Gastrocnemius medialis (tissue), 4 donors: ENCODE measurements around the gene TANGO6. TPM values are rescaled to one million over a fixed set of nuclear protein-coding genes. Genes with fewer than 3 reads are reported as not detected.

Experiments used
- ATAC-seq, 2 donors: fragments of 150-250 bp; one replicate each; pipeline ENCODE4 v1.9.1; 2016
- DNase-seq, 2 donors: peaks; one replicate each; pipeline ENCODE4 v3.0.0-alpha.2; 2019
- H3K27ac ChIP-seq, 4 donors: fragments of 200-600 bp; sonication (generic); 1 replicate in 1 of 4; 2 replicates in 3 of 4; pipeline ENCODE4 v1.5.1; 2016 to 2018; ENCODE audit warnings: mild to moderate bottlenecking in 2 of 4, moderate library complexity in 1 of 4
- H3K27me3 ChIP-seq, 3 donors: fragments of 200-600 bp; sonication (generic) in 2 of 3; 1 replicate in 1 of 3; 2 replicates in 2 of 3; pipeline versions ENCODE4 v1.5.1 to v1.6.0; 2016 to 2019; ENCODE audit warnings: mild to moderate bottlenecking in 1 of 3, moderate library complexity in 1 of 3
- H3K36me3 ChIP-seq, 2 donors: fragments of 200-600 bp; sonication (generic) in 1 of 2; one replicate each; pipeline ENCODE4 v1.5.1; 2017 to 2018
- H3K4me1 ChIP-seq, 2 donors: fragments of 200-600 bp; sonication (generic) in 1 of 2; one replicate each; pipeline ENCODE4 v1.5.1; 2016 to 2017; ENCODE audit warnings: mild to moderate bottlenecking in 2 of 2
- H3K4me3 ChIP-seq, 4 donors: fragments of 200-600 bp; sonication (generic) in 3 of 4; 1 replicate in 1 of 4; 2 replicates in 3 of 4; pipeline ENCODE4 v1.5.1; 2016 to 2019; ENCODE audit warnings: mild to moderate bottlenecking in 2 of 4
- H3K9me3 ChIP-seq, 3 donors: fragments of 200-600 bp; sonication (generic) in 2 of 3; 1 replicate in 1 of 3; 2 replicates in 2 of 3; pipeline ENCODE4 v1.5.1; 2016 to 2019
- CTCF ChIP-seq, 5 experiments: fragments of 450-650 bp in 3 of 5; fragments of 200-600 bp in 2 of 5; sonication (generic) in 2 of 5; IDR thresholded peaks in 4 of 5; conservative IDR thresholded peaks in 1 of 5; 1 replicate in 4 of 5; 2 replicates in 1 of 5; pipeline ENCODE4 v1.5.1; 2016 to 2019; ENCODE audit warnings: antibody characterized with exemption in 5 of 5, mild to moderate bottlenecking in 3 of 5, moderate library complexity in 3 of 5
- POLR2A ChIP-seq, 2 donors: fragments of 450-650 bp; IDR thresholded peaks; one replicate each; pipeline ENCODE4 v1.6.1; 2017; ENCODE audit warnings: antibody characterized with exemption in 2 of 2, mild to moderate bottlenecking in 2 of 2, moderate library complexity in 2 of 2
- in situ Hi-C, 4 donors: fragments of 200-750 bp; cut with MboI; loops; one replicate each; pipeline versions ENCODE4 v1.15.0 to v1.8.0; 2017; ENCODE audit warnings: low sequenced_read_pairs in 4 of 4
- intact Hi-C: fragments of 100-400 bp; cut with DNase I; formaldehyde crosslinking; loops from one replicate; pipeline ENCODE4 v1.15.1; 2023; ENCODE audit warnings: low total_unique reads
- total RNA-seq, 4 donors: library from RNA; depleted of rRNA; stranded (reverse); fragments of >200 nt; gene quantifications; one replicate each; pipeline versions ENCODE4 v1.1.0 to v1.2.3, GENCODE V29; 2016

The TANGO6 gene
- total RNA-seq, 4 donors from 2014 or later, result 13.6 to 20.0 (median 17.8) TPM

DNA sequence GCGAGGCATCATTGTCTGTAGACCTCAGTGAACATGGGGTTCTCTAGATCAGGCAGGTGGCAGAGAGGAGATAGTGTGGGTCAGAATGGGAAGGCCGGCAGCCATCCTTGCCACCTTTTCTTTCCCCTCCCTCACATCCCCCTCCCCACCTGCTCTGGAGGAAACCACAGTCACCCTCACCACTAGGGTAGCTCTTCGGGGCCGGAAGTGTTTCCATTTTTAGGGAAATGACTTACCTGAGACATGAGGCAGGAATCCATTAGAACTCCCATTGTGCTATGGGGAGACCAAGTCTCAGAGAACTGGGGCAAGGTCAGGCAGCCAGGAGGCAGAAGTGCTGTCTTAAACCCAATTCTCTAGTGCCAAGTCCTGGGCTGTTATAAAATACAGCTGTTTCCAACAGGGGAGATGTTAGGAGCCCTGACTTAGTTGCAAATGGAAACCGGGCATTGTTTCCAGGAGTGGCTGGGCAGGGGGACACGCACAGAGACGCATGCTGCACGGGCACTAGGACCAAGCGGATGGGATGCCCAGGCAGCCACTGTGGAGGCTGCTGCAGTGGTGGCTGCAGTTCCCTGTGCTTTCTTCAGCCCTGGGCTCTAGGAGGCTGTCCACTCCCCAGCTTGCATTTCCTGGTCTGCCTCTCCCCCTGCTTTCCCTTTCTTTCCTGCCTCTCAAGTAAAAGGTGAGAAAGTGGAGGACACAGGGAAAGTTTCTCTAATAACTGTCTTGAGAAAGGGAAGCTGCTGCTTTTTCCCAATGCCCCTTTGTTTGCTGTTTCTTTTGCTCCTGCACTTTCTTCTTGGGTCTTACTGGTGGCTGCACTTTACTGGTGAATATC is 265.0 kb downstream of the TANGO6 start:
- no peaks in the 10 kb centered on the region for H3K9me3 ChIP-seq
- ATAC-seq, result no peak
- intact Hi-C loops (loop anchor here (5.0 kb wide), 1 partner anchor 206 kb away; no protein-coding TSS in a partner anchor), in situ Hi-C loops (loop anchor here in 2 of 4 donors (25.0 kb wide), 1 partner anchor 571 kb away; the partner anchor contains the start of gene ZFP90 (in 2 of the 2))
- peaks cover 0 to 8% of the 10 kb centered on the region in 2 donors for H3K36me3 ChIP-seq
- H3K4me3 ChIP-seq, result peak overlapping the region in 2 of 4 donors; percentile 50 to 59
- TF ChIP-seq CTCF (IDR thresholded peaks at IDR 0.05 in 4 of 5, conservative IDR thresholded peaks at IDR 0.05 in 1 of 5), result no peak
- no peak for TF ChIP-seq POLR2A (IDR thresholded peaks at IDR 0.05)
- DNase-seq, result no peak
- H3K27me3 ChIP-seq, result no peaks in the 10 kb centered on the region
- H3K27ac ChIP-seq, result no peak overlapping the region
- H3K4me1 ChIP-seq, result peaks cover 16 to 19% of the 10 kb centered on the region in 2 donors

DNA sequence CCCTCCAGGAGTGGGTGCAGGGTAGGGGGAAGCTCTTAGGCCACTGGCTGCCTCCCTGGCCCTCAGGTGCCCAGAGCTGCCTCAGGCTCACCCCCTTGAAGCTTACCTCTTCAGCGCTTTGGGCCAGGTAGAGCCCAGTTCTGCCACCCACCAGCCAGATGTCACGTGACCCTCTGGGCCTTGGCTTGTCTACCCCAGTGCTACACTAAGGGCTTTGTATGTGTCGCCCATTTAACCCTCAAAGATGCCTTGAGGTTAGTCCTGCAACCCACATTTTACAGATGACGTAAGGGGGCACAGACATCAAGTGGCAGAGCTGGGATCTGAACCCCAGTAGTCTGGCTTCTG is 265.5 kb downstream of the TANGO6 start:
- in situ Hi-C loops (loop anchor here in 2 of 4 donors (25.0 kb wide), 1 partner anchor 572 kb away; the partner anchor contains the start of gene ZFP90 (in 2 of the 2)), intact Hi-C loops (loop anchor here (5.0 kb wide), 1 partner anchor 207 kb away; no protein-coding TSS in a partner anchor)
- Histone ChIP-seq H3K9me3 (no peaks in the 10 kb centered on the region), H3K36me3 (peaks cover 0 to 13% of the 10 kb centered on the region in 2 donors), H3K4me1 (peaks cover 16 to 19% of the 10 kb centered on the region in 2 donors), H3K4me3 (no peak overlapping the region), H3K27ac (no peak overlapping the region), H3K27me3 (no peaks in the 10 kb centered on the region)
- TF ChIP-seq POLR2A (IDR thresholded peaks at IDR 0.05) (no peak), CTCF (IDR thresholded peaks at IDR 0.05 in 4 of 5, conservative IDR thresholded peaks at IDR 0.05 in 1 of 5) (no peak)
- no peak for DNase-seq
- no peak for ATAC-seq

- DNase-seq (no peak), ATAC-seq (no peak)
- Histone ChIP-seq H3K9me3 (no peaks in the 10 kb centered on the region), H3K27me3 (no peaks in the 10 kb centered on the region), H3K27ac (no peak overlapping the region), H3K4me3 (no peak overlapping the region), H3K4me1 (peaks cover 16 to 19% of the 10 kb centered on the region in 2 donors), H3K36me3 (peaks cover 0 to 21% of the 10 kb centered on the region in 2 donors)
- no peak for TF ChIP-seq CTCF (IDR thresholded peaks at IDR 0.05 in 4 of 5, conservative IDR thresholded peaks at IDR 0.05 in 1 of 5)
- TF ChIP-seq POLR2A (IDR thresholded peaks at IDR 0.05), result no peak
- in situ Hi-C loops (loop anchor here in 2 of 4 donors (25.0 kb wide), 1 partner anchor 572 kb away; the partner anchor contains the start of gene ZFP90 (in 2 of the 2)), intact Hi-C loops (loop anchor here (5.0 kb wide), 1 partner anchor 207 kb away; no protein-coding TSS in a partner anchor)
Measured at GRCh38 chr16:69109486-69110270, 266.3 kb downstream of the TANGO6 start.

DNA sequence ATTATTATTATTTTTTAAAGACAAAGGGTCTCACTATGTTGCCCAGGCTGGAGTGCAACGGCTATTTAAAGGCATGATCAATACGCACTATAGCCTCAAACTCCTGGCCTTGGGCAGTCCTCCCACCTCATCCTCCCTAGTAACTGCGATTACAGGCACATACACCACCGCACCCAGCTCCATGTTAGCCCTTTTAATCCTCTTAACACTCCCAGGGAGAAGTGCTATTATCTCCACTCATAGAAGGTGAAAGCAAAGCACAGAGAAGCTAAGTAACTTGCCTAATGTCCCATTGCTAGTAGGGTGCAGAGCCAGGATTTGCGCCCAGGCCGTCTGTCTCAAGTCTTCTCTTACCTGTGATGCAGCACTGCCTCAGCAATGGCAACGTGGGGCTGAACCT is 267.1 kb downstream of the TANGO6 start:
- intact Hi-C loops, result no loop called here
- no peak for ATAC-seq

More for the DNA sequence above, 267.1 kb downstream of the TANGO6 start:
- H3K27me3 ChIP-seq, result no peaks in the 10 kb centered on the region
- H3K9me3 ChIP-seq, result no peaks in the 10 kb centered on the region
- H3K27ac ChIP-seq, result no peak overlapping the region
- no peak for DNase-seq
- H3K4me1 ChIP-seq, result peaks cover 16 to 19% of the 10 kb centered on the region in 2 donors
- in situ Hi-C loops, result loop anchor here in 2 of 4 donors (25.0 kb wide), 1 partner anchor 573 kb away; the partner anchor contains the start of gene ZFP90 (in 2 of the 2)
- no peak overlapping the region for H3K4me3 ChIP-seq
- H3K36me3 ChIP-seq, result peaks cover 0 to 21% of the 10 kb centered on the region in 2 donors
- no peak for TF ChIP-seq POLR2A (IDR thresholded peaks at IDR 0.05)
- TF ChIP-seq CTCF (IDR thresholded peaks at IDR 0.05 in 4 of 5, conservative IDR thresholded peaks at IDR 0.05 in 1 of 5), result no peak
